Endothelial cell (in vitro differentiated cells): Measurements from ENCODE around the gene TRAK1. TPM values are rescaled to one million over a fixed set of nuclear protein-coding genes. Genes with fewer than 3 reads are reported as not detected.

ENCODE experiments used
- DNase-seq: peaks from one replicate; pipeline ENCODE4 v3.0.0; 2021; ENCODE audit warnings: low spot score
- H3K27ac Mint-ChIP-seq: one replicate; pipeline ENCODE4 v1.8.0; 2021; ENCODE audit warnings: mixed read lengths, inconsistent platforms; ENCODE audit not compliant: unreplicated experiment
- H3K27me3 Mint-ChIP-seq: one replicate; pipeline ENCODE4 v1.8.0; 2021; ENCODE audit warnings: mild to moderate bottlenecking, moderate library complexity, mixed read lengths, inconsistent platforms; ENCODE audit not compliant: unreplicated experiment
- H3K36me3 Mint-ChIP-seq: one replicate; pipeline ENCODE4 v1.8.0; 2021; ENCODE audit warnings: mild to moderate bottlenecking, low read depth, mixed read lengths, inconsistent platforms; ENCODE audit not compliant: unreplicated experiment
- H3K4me1 Mint-ChIP-seq: one replicate; pipeline ENCODE4 v1.8.0; 2021; ENCODE audit warnings: mild to moderate bottlenecking, mixed read lengths, inconsistent platforms; ENCODE audit not compliant: unreplicated experiment
- H3K4me3 Mint-ChIP-seq: one replicate; pipeline ENCODE4 v1.8.0; 2021; ENCODE audit warnings: mild to moderate bottlenecking, mixed read lengths, inconsistent platforms; ENCODE audit not compliant: unreplicated experiment
- H3K9me3 Mint-ChIP-seq: one replicate; pipeline ENCODE4 v1.8.0; 2021; ENCODE audit warnings: mixed read lengths, inconsistent platforms; ENCODE audit not compliant: unreplicated experiment
- total RNA-seq: library from RNA; stranded (reverse); fragmentation: NEBNext Ultra II Directional; extraction: Animal tissue kit (Norgen Biotek cat#: 25700); gene quantifications from one replicate; pipeline ENCODE4 v1.2.1, GENCODE V29; 2021; ENCODE audit not compliant: unreplicated experiment
- TF ChIP-seq, protein P1 (sequence below): fragments of 200-600 bp; sonication (generic); IDR thresholded peaks from one replicate; pipeline ENCODE4 v1.5.0; 2021; ENCODE audit warnings: antibody characterized with exemption; ENCODE audit not compliant: unreplicated experiment

Gene TRAK1
- total RNA-seq, 1 donor from 2014 or later, result 48.2 TPM

DNA sequence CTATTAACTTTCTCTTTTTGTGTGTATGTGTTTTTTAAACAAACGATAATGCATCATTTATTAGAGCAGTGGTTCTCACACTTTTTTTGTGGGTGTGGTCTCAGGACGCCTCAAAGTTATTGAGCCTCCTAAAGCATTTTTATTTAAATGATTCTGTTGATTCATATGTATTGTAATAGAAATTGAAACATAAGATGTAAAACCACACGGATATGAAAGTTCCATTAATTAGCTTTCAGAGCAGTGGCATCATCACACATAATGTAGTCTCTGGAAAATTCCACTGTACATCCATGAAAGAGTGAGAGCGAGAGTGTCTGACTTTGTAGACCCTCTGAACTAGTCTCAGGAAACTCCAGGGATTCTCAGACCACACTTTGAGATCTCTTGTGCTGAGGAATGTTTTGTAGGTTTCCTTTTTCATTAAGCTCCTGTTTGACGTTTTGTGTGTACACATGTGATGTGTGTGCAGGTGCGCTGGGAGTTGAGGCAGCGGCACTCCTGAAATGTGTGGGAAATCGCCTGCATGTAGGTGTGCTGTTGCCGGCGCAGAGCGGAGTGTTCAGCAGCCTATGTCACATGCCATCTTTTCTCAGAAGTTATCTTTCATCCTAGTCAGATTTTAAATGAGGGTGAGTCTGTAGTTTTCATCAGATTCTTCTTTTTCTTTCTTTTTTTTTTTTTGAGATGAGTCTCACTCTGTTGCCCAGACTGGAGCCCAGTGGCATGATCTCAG, 5.3 kb upstream of the TRAK1 start:
- H3K4me3 Mint-ChIP-seq, result no peak overlapping the region
- H3K27ac Mint-ChIP-seq, result no peak overlapping the region
- H3K27me3 Mint-ChIP-seq, result no peaks in the 10 kb centered on the region
- TF ChIP-seq, protein P1, sequence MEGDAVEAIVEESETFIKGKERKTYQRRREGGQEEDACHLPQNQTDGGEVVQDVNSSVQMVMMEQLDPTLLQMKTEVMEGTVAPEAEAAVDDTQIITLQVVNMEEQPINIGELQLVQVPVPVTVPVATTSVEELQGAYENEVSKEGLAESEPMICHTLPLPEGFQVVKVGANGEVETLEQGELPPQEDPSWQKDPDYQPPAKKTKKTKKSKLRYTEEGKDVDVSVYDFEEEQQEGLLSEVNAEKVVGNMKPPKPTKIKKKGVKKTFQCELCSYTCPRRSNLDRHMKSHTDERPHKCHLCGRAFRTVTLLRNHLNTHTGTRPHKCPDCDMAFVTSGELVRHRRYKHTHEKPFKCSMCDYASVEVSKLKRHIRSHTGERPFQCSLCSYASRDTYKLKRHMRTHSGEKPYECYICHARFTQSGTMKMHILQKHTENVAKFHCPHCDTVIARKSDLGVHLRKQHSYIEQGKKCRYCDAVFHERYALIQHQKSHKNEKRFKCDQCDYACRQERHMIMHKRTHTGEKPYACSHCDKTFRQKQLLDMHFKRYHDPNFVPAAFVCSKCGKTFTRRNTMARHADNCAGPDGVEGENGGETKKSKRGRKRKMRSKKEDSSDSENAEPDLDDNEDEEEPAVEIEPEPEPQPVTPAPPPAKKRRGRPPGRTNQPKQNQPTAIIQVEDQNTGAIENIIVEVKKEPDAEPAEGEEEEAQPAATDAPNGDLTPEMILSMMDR, result no peak
- no peak for DNase-seq
- no peaks in the 10 kb centered on the region for H3K9me3 Mint-ChIP-seq
- H3K36me3 Mint-ChIP-seq, result peaks cover 11% of the 10 kb centered on the region
- no peaks in the 10 kb centered on the region for H3K4me1 Mint-ChIP-seq

DNA sequence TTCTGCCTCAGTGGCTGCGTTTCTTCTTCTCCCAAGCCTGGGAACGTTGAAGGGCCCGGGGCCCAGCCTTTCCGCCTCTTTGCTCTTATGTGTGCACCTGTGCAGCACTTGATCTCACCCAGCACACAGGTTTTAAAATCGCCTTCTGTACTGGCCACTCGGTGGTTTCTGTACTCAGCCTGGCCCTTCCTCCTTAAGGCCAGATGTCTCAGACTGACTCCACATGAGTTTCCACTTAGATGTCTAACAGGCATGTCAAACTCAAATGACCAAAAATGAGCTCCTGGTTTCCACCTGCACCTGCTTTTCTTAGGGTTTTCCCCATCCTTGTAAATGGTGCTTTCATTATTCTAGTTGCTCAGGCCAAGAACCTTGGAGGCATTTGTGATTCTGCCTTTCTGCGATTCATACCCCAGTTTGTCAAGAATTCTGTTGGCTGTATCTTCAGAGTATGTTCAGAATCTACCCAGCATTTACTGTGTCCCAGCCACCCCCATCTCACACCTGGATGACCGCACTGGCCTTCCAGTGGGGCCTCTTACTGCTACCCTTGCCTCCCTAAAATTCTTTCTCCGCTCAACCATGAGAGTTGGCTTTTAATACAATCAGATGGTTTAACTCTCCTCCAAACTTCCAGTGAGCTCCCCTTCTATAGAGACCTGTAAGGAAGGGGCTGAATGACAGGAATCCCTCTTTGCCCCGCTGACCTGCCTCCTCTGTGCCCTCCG, 2.2 kb upstream of the TRAK1 start:
- no peak for DNase-seq
- Mint-ChIP-seq H3K9me3 (no peaks in the 10 kb centered on the region), H3K4me1 (peaks cover 3% of the 10 kb centered on the region), H3K36me3 (peaks cover 29% of the 10 kb centered on the region), H3K27ac (no peak overlapping the region), H3K27me3 (peaks cover 3% of the 10 kb centered on the region), H3K4me3 (no peak overlapping the region)
- TF ChIP-seq, protein P1, result no peak

DNA sequence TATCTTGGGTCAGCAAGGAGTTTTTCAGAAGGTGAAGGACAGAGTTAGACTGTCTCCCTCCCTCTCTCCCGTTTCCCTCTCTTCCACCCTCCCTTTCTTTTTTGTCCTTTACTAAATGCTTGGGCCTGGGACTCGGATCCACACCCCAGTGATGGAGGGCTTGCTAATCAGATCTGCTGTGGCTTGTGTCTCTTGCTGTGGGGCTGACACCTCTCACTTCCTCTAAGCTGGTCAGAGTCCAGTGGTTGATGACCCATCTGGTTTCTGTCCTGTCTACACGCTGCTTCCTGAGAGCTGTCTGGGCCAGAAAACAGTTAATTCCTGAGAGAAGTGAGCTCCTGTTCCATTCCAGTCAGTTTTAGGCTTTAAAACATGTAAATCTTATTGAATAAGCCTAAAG, 849 bp downstream of the TRAK1 start:
- peak overlapping the region; percentile 38 for H3K4me3 Mint-ChIP-seq
- H3K27me3 Mint-ChIP-seq, result peaks cover 3% of the 10 kb centered on the region
- H3K9me3 Mint-ChIP-seq, result no peaks in the 10 kb centered on the region
- no peak for DNase-seq
- no peak overlapping the region for H3K27ac Mint-ChIP-seq
- H3K4me1 Mint-ChIP-seq, result peaks cover 3% of the 10 kb centered on the region
- peaks cover 29% of the 10 kb centered on the region for H3K36me3 Mint-ChIP-seq
- TF ChIP-seq, protein P1, result no peak

DNA sequence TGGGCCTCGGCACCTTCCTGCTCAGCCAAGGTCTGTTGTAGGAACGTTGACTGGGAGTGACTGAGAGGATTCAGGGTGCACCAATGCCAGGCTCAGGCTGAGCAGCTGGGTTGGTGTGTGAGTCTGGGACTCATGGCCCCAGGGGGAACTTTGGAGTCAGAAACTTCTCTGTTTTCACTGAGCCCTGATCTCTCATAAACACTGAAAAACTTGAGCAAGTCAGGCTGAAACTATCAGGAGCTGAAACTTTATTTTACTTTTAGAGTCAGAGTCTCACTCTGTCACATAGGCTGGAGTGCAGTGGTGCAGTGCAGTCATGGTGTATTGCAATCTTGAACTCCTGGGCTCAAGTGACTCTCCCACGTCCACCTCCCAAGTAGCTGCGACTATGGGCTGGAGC, 3.0 kb downstream of the TRAK1 start:
- TF ChIP-seq, protein P1, result no peak
- DNase-seq, result no peak
- Mint-ChIP-seq H3K27me3 (peaks cover 6% of the 10 kb centered on the region), H3K9me3 (no peaks in the 10 kb centered on the region), H3K36me3 (peaks cover 29% of the 10 kb centered on the region), H3K27ac (no peak overlapping the region), H3K4me1 (peaks cover 22% of the 10 kb centered on the region), H3K4me3 (no peak overlapping the region)
